Activated CD4-positive, alpha-beta T cell treated with anti-CD3 and anti-CD28 coated beads, Interleukin-2, Interleukin-4, amounts not matched to agents 100 ng/mL and 50 ng/mL, durations not matched to agents 16 hours and 8 hours (primary cell): ENCODE results near the gene SGK2.
"Not testable (repeated sequence)": the region's sequence is repeated elsewhere in the genome, so short reads cannot be mapped to it uniquely, and the experiment has no call there.

ENCODE experiments used
- DNase-seq: peaks from one replicate; pipeline ENCODE4 v3.0.0-alpha.2; 2020; ENCODE audit warnings: low spot score

SGK2 gene

GRCh38 chr20:43603124-43603523 lies 44.3 kb downstream of the SGK2 start:
- no peak for DNase-seq

GRCh38 chr20:43605715-43606114 lies 46.9 kb downstream of the SGK2 start:
- DNase-seq: no peak

GRCh38 chr20:43607278-43607677 lies 48.5 kb downstream of the SGK2 start:
- DNase-seq: not testable (repeated sequence)

GRCh38 chr20:43631598-43631997 lies 72.8 kb downstream of the SGK2 start:
- no peak for DNase-seq
